HT-29 (cell line): ENCODE measurements around the gene PRKD2. TPM values are rescaled to one million over a fixed set of nuclear protein-coding genes. Genes with fewer than 3 reads are reported as not detected.

Experiments
- DNase-seq: peaks from one replicate; pipeline ENCODE4 v3.0.0-alpha.2; 2015; ENCODE audit warnings: low spot score
- total RNA-seq: library from RNA; depleted of rRNA; stranded (reverse); fragments of >200 nt; shearing (Covaris generic); gene quantifications from 2 replicates; pipeline ENCODE4 v1.2.3, GENCODE V29; 2014

PRKD2 gene
- total RNA-seq, 1 experiment from 2014 or later, result 83.3 TPM

- no peak for DNase-seq
Observed at GRCh38 chr19:46742926-46743480, 26.1 kb upstream of the PRKD2 start.

DNA sequence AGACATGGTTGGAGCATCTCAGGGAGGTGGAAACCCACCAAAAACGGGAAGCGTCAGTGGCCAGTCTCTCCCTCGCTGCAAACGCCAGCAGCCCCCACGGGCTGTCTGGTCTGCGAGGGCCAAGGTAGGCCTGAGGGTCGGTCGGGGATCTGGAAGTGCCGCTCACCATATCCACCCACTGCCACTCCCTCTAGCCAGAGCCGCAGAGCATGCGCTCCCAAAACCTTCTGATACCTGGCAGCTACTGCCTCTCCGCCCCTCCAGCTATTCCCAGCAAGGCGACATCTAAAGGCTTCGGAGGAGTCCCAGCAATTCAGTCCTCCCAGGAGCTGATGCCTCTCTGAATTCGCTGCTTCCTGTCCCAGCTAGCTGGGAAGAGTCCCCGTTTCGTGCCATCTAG is 24.5 kb upstream of the PRKD2 start:
- DNase-seq, result no peak

- no peak for DNase-seq
Observed at GRCh38 chr19:46739290-46739771, 22.4 kb upstream of the PRKD2 start.

DNA sequence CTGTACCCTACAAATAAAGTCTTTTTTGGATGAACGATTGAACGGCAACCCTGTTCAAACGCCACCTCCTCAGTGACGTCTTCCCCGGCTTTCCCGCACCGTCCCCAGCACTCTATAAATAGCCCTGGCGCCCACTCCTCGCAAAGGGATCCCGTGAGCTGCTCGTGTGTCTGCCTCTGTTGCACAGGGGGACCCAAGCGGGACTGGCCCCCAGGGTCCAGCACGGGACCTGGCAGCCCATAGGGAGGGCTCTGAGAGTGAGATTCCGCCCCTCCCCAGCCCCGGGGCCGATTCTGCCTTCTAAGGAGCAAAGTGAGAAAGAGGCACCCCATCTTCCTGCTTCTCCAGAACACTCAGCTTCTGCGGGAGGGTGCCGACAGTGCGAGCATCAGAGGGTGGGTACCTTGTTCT is 20.9 kb upstream of the PRKD2 start:
- no peak for DNase-seq

GRCh38 chr19:46737298-46737654 is 20.4 kb upstream of the PRKD2 start:
- no peak for DNase-seq

GRCh38 chr19:46736531-46737297 is 19.8 kb upstream of the PRKD2 start:
- DNase-seq, result no peak

GRCh38 chr19:46733690-46734292 is 16.9 kb upstream of the PRKD2 start:
- DNase-seq, result no peak

GRCh38 chr19:46732966-46733689 is 16.2 kb upstream of the PRKD2 start:
- peak; percentile 51 for DNase-seq

GRCh38 chr19:46732172-46732938 is 15.4 kb upstream of the PRKD2 start:
- no peak for DNase-seq

GRCh38 chr19:46731584-46731983 is 14.7 kb upstream of the PRKD2 start:
- DNase-seq, result peak; percentile 36

- DNase-seq, result peak; percentile 91
Observed at GRCh38 chr19:46731007-46731501, 14.1 kb upstream of the PRKD2 start.

DNA sequence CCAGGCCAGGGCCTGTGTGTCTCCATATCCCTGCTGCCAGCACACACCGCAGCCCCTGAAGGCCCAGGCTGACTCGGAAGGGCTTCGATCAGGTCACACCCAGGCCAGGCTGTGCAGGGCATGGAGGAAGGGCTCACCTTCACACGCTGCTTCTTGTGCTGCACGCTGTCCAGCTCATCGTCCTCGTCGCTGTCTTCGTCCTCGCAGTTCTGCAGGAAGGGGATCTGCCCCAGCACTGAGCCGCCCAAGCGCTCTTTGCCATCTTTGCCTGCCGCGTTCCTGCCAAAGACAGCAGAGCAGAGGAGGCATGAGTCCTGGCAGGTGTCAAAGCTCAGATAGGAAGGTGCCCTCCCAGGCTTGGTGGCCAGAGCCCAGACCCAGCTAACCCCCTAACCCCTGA is 13.7 kb upstream of the PRKD2 start:
- no peak for DNase-seq

- DNase-seq, result no peak
Observed at GRCh38 chr19:46730187-46730586, 13.3 kb upstream of the PRKD2 start.

- DNase-seq, result no peak
Observed at GRCh38 chr19:46729696-46730095, 12.8 kb upstream of the PRKD2 start.

GRCh38 chr19:46728693-46729339 is 11.9 kb upstream of the PRKD2 start:
- DNase-seq, result peak; percentile 88

GRCh38 chr19:46728208-46728607 is 11.3 kb upstream of the PRKD2 start:
- no peak for DNase-seq

- no peak for DNase-seq
Observed at GRCh38 chr19:46727757-46728156, 10.8 kb upstream of the PRKD2 start.

DNA sequence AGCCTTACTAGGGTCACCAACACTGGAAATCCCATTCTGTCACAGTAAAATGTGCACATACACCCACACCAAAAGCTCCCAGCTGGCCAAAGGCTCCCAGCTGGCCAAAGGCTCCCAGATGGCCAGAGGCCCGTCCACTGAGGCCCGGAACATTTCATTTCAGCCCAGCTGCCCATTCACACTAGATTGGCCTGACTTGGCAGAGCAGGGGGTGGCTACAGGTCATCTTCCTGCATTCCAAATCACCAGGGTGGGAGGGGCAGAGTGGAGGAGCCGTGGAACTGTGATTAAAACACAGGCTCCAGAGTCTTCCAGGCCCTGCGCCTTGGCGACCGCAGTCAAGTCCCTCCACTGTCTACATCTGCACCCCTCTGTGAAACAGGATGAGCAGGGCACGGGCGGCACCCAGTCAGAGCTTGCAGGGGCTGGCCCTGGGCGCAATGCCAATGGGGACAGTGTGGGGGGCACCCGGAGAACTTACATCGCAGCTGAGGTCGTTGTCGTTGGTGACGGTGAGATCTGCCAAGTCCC is 10.1 kb upstream of the PRKD2 start:
- no peak for DNase-seq

- no peak for DNase-seq
Observed at GRCh38 chr19:46726551-46726950, 9.6 kb upstream of the PRKD2 start.

DNA sequence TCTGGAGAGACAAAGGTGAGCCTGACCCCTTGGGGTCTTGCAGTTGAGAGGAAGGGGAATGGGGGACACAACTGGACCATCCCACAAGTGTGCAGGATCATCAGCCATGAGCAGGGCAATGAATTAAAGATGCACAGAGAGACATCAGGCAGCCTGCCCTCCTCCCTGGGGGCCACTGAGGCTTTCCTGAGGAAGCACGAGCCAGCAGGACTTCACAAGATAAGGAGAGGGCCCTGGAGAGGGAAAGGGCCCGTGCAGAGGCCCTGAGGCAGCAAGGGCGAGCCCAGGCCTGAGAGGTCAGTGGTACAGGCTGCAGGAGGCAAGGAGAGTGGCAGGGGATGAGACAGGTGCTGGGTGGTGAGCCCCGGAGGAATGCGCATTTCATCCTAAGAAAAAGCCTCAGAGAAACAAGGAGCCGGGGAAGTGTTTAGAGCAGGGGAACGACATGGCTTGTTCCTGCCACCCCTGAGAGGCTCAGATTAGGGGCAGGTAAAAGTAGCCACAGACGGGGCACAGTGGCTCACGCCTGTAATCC is 9.0 kb upstream of the PRKD2 start:
- DNase-seq, result no peak
